Measurements from ENCODE around the gene VSIG2. TPM values are rescaled to one million over a fixed set of nuclear protein-coding genes. Genes with fewer than 3 reads are reported as not detected.
"Not testable (repeated sequence)": the region's sequence is repeated elsewhere in the genome, so short reads cannot be mapped to it uniquely, and the experiment has no call there.

Gene VSIG2
- 0.27 TPM for total RNA-seq

- no peak for DNase-seq (ENCODE audit: low read depth in 2 of 3, low spot score in 2 of 3)
Measured at GRCh38 chr11:124751741-124752470, at the start of gene VSIG2. TSS of gene VSIG2 (minus strand) at chr11:124752255. CDS start at chr11:124752137, 118 bp downstream.

GRCh38 chr11:124801014-124801413, 49.0 kb upstream of the VSIG2 start:
- DNase-seq (ENCODE audit: low read depth in 2 of 3, low spot score in 2 of 3) = peak in 1 of 3 donors; percentile 6

GRCh38 chr11:124800226-124800929, 48.3 kb upstream of the VSIG2 start, which contains the start of gene MSANTD2:
TSS of gene MSANTD2 (minus strand) at chr11:124800406. CDS start at chr11:124800380, 26 bp downstream.
- DNase-seq (ENCODE audit: low read depth in 2 of 3, low spot score in 2 of 3) = peak; percentile 57 to 76 (median 74)

- peak; percentile 30 to 46 (median 40) for DNase-seq (ENCODE audit: low read depth in 2 of 3, low spot score in 2 of 3)
Measured at GRCh38 chr11:124799348-124800225, 47.5 kb upstream of the VSIG2 start.

GRCh38 chr11:124798991-124799347, 46.9 kb upstream of the VSIG2 start:
- peak in 1 of 3 donors; percentile 1 for DNase-seq (ENCODE audit: low read depth in 2 of 3, low spot score in 2 of 3)

GRCh38 chr11:124796312-124796711, 44.3 kb upstream of the VSIG2 start:
- no peak for DNase-seq (ENCODE audit: low read depth in 2 of 3, low spot score in 2 of 3)

- DNase-seq (ENCODE audit: low read depth in 2 of 3, low spot score in 2 of 3) = peak; percentile 13 to 81 (median 53)
Measured at GRCh38 chr11:124793466-124794278, 41.6 kb upstream of the VSIG2 start.

GRCh38 chr11:124791626-124792341, 39.7 kb upstream of the VSIG2 start:
- DNase-seq (ENCODE audit: low read depth in 2 of 3, low spot score in 2 of 3) = no peak

GRCh38 chr11:124788521-124788920, 36.5 kb upstream of the VSIG2 start:
- DNase-seq (ENCODE audit: low read depth in 2 of 3, low spot score in 2 of 3) = no peak

- DNase-seq (ENCODE audit: low read depth in 2 of 3, low spot score in 2 of 3) = no peak
Measured at GRCh38 chr11:124784051-124784450, 32.0 kb upstream of the VSIG2 start.

GRCh38 chr11:124783002-124783401, 30.9 kb upstream of the VSIG2 start:
- DNase-seq (ENCODE audit: low read depth in 2 of 3, low spot score in 2 of 3) = no peak

- no peak for DNase-seq (ENCODE audit: low read depth in 2 of 3, low spot score in 2 of 3)
Measured at GRCh38 chr11:124779568-124779967, 27.5 kb upstream of the VSIG2 start.

- DNase-seq (ENCODE audit: low read depth in 2 of 3, low spot score in 2 of 3) = no peak
Measured at GRCh38 chr11:124778281-124778680, 26.2 kb upstream of the VSIG2 start.

- DNase-seq (ENCODE audit: low read depth in 2 of 3, low spot score in 2 of 3) = peak in 1 of 3 donors; percentile 31
Measured at GRCh38 chr11:124776865-124777645, 25.0 kb upstream of the VSIG2 start.

GRCh38 chr11:124770959-124771358, 18.9 kb upstream of the VSIG2 start:
- not testable (repeated sequence) for DNase-seq (ENCODE audit: low read depth in 2 of 3, low spot score in 2 of 3)

- no peak for DNase-seq (ENCODE audit: low read depth in 2 of 3, low spot score in 2 of 3)
Measured at GRCh38 chr11:124769806-124770774, 18.0 kb upstream of the VSIG2 start.

GRCh38 chr11:124768914-124769313, 16.9 kb upstream of the VSIG2 start:
- DNase-seq (ENCODE audit: low read depth in 2 of 3, low spot score in 2 of 3) = no peak

- no peak for DNase-seq (ENCODE audit: low read depth in 2 of 3, low spot score in 2 of 3)
Measured at GRCh38 chr11:124766156-124766555, 14.1 kb upstream of the VSIG2 start.

All from hematopoietic multipotent progenitor cell (in vitro differentiated cells).